Skeletal muscle tissue (tissue), 4 donors: ENCODE results near the gene NDUFS2. TPM values are rescaled to one million over a fixed set of nuclear protein-coding genes. Genes with fewer than 3 reads are reported as not detected.

Source experiments
- H3K27ac ChIP-seq: one replicate; pipeline ENCODE4 v1.7.0; 2013; ENCODE audit warnings: mild to moderate bottlenecking, low read depth, low read length, inconsistent platforms
- H3K27me3 ChIP-seq, 3 donors: one replicate each; pipeline ENCODE4 v1.7.0; 2013; ENCODE audit warnings: low read length in 3 of 3; ENCODE audit not compliant: control insufficient read depth in 3 of 3, insufficient read depth in 3 of 3
- H3K36me3 ChIP-seq, 3 donors: one replicate each; pipeline ENCODE4 v1.7.0; 2013; ENCODE audit warnings: low read length in 3 of 3; ENCODE audit not compliant: control insufficient read depth in 3 of 3, insufficient read depth in 3 of 3
- H3K4me1 ChIP-seq, 3 donors: one replicate each; pipeline ENCODE4 v1.7.0; 2013; ENCODE audit warnings: low read length in 3 of 3, mild to moderate bottlenecking in 3 of 3; ENCODE audit not compliant: control insufficient read depth in 3 of 3, insufficient read depth in 3 of 3
- H3K4me3 ChIP-seq, 3 donors: one replicate each; pipeline ENCODE4 v1.7.0; 2013; ENCODE audit warnings: low read length in 3 of 3
- H3K9ac ChIP-seq, 3 donors: one replicate each; pipeline ENCODE4 v1.7.0; 2013; ENCODE audit warnings: low read length in 3 of 3, mild to moderate bottlenecking in 3 of 3, moderate library complexity in 2 of 3, low read depth in 1 of 3
- H3K9me3 ChIP-seq, 3 donors: one replicate each; pipeline ENCODE4 v1.7.0; 2013; ENCODE audit warnings: low read length in 3 of 3; ENCODE audit not compliant: control insufficient read depth in 3 of 3
- total RNA-seq: library from RNA; depleted of rRNA; stranded (reverse); fragments of >200 nt; gene quantifications from one replicate; pipeline ENCODE4 v1.2.3, GENCODE V29; 2014
- donor health status: Osteomylitis.

NDUFS2 gene
- total RNA-seq, 1 donor from 2014 or later, result 147 TPM

GRCh38 chr1:161199506-161200139 is 2.5 kb upstream of the NDUFS2 start:
- peak overlapping the region in 2 of 3 donors; percentile 14 to 90 for H3K9ac ChIP-seq
- peaks cover 71 to 92% (median 84%) of the 10 kb centered on the region in 3 donors for H3K4me1 ChIP-seq
- peaks cover 3 to 14% (median 9%) of the 10 kb centered on the region in 3 donors for H3K36me3 ChIP-seq
- no peaks in the 10 kb centered on the region for H3K9me3 ChIP-seq
- H3K4me3 ChIP-seq, result peak overlapping the region in 1 of 3 donors; percentile 4
- no peaks in the 10 kb centered on the region for H3K27me3 ChIP-seq
- H3K27ac ChIP-seq, result peak overlapping the region; percentile 99

- H3K4me1 ChIP-seq, result peaks cover 76 to 89% (median 77%) of the 10 kb centered on the region in 3 donors
Observed at GRCh38 chr1:161200421-161200991, 1.7 kb upstream of the NDUFS2 start.

GRCh38 chr1:161200992-161201835 is 953 bp upstream of the NDUFS2 start:
- no peaks in the 10 kb centered on the region for H3K9me3 ChIP-seq
- H3K27ac ChIP-seq, result peak overlapping the region; percentile 99
- H3K36me3 ChIP-seq, result peaks cover 5 to 26% (median 14%) of the 10 kb centered on the region in 3 donors
- H3K27me3 ChIP-seq, result no peaks in the 10 kb centered on the region
- H3K4me1 ChIP-seq, result peaks cover 70 to 85% (median 76%) of the 10 kb centered on the region in 3 donors
- H3K4me3 ChIP-seq, result peak overlapping the region; percentile 97 to 100 (median 99)
- H3K9ac ChIP-seq, result peak overlapping the region; percentile 90 to 99 (median 99)

More at GRCh38 chr1:161200421-161200991, 1.7 kb upstream of the NDUFS2 start:
- Histone ChIP-seq H3K27me3 (no peaks in the 10 kb centered on the region), H3K9me3 (no peaks in the 10 kb centered on the region), H3K9ac (peak overlapping the region; percentile 90 to 99 (median 99)), H3K4me3 (peak overlapping the region; percentile 97 to 100 (median 99)), H3K27ac (peak overlapping the region; percentile 99), H3K36me3 (peaks cover 3 to 19% (median 13%) of the 10 kb centered on the region in 3 donors)

- H3K4me1 ChIP-seq, result peaks cover 18 to 50% (median 32%) of the 10 kb centered on the region in 3 donors
- no peak overlapping the region for H3K9ac ChIP-seq
- H3K9me3 ChIP-seq, result no peaks in the 10 kb centered on the region
- peak overlapping the region; percentile 56 for H3K27ac ChIP-seq
- H3K27me3 ChIP-seq, result no peaks in the 10 kb centered on the region
- no peak overlapping the region for H3K4me3 ChIP-seq
- H3K36me3 ChIP-seq, result peaks cover 41 to 63% (median 49%) of the 10 kb centered on the region in 3 donors
Observed at GRCh38 chr1:161206411-161207140, 4.4 kb downstream of the NDUFS2 start.

GRCh38 chr1:161207173-161207572 is 5.0 kb downstream of the NDUFS2 start:
- Histone ChIP-seq H3K27ac (peak overlapping the region; percentile 56), H3K9me3 (no peaks in the 10 kb centered on the region), H3K4me1 (peaks cover 15 to 46% (median 28%) of the 10 kb centered on the region in 3 donors), H3K9ac (no peak overlapping the region), H3K4me3 (no peak overlapping the region), H3K36me3 (peaks cover 47 to 69% (median 55%) of the 10 kb centered on the region in 3 donors), H3K27me3 (no peaks in the 10 kb centered on the region)

GRCh38 chr1:161209790-161210409 is 7.7 kb downstream of the NDUFS2 start:
- Histone ChIP-seq H3K4me1 (peaks cover 0 to 27% (median 13%) of the 10 kb centered on the region in 3 donors), H3K36me3 (peaks cover 59 to 78% (median 76%) of the 10 kb centered on the region in 3 donors), H3K27me3 (no peaks in the 10 kb centered on the region), H3K9ac (no peak overlapping the region), H3K9me3 (no peaks in the 10 kb centered on the region), H3K27ac (no peak overlapping the region), H3K4me3 (no peak overlapping the region)

GRCh38 chr1:161214369-161214768 is 12.2 kb downstream of the NDUFS2 start:
- Histone ChIP-seq H3K4me3 (no peak overlapping the region), H3K27ac (no peak overlapping the region), H3K9ac (no peak overlapping the region), H3K4me1 (peaks cover 0 to 10% (median 0%) of the 10 kb centered on the region in 3 donors), H3K27me3 (no peaks in the 10 kb centered on the region), H3K9me3 (no peaks in the 10 kb centered on the region), H3K36me3 (peaks cover 44 to 55% (median 48%) of the 10 kb centered on the region in 3 donors)

- peaks cover 0 to 5% (median 0%) of the 10 kb centered on the region in 3 donors for H3K4me1 ChIP-seq
Observed at GRCh38 chr1:161215076-161215475, 12.9 kb downstream of the NDUFS2 start, which contains the start of gene FCER1G. TSS of gene FCER1G (plus strand) at chr1:161215295. CDS start at chr1:161215322, 27 bp downstream.

More at GRCh38 chr1:161215076-161215475, 12.9 kb downstream of the NDUFS2 start, which contains the start of gene FCER1G:
- H3K9me3 ChIP-seq, result no peaks in the 10 kb centered on the region
- no peak within 1 kb of the TSS for H3K9ac ChIP-seq
- H3K4me3 ChIP-seq, result peak within 1 kb of the TSS; percentile 22 to 35 (median 22)
- peaks cover 40 to 49% (median 41%) of the 10 kb centered on the region in 3 donors for H3K36me3 ChIP-seq
- H3K27me3 ChIP-seq, result no peaks in the 10 kb centered on the region
- H3K27ac ChIP-seq, result no peak within 1 kb of the TSS
